Neutrophil (primary cell): ENCODE results near the gene ATP6V0C.

Experiments
- H3K27ac ChIP-seq: fragments of 200-600 bp; sonication (generic); 2 replicates; pipeline ENCODE4 v1.5.1; 2016; ENCODE audit warnings: mild to moderate bottlenecking, moderate library complexity
- H3K27me3 ChIP-seq: fragments of 200-600 bp; sonication (generic); 2 replicates; pipeline ENCODE4 v1.6.0; 2016; ENCODE audit warnings: mild to moderate bottlenecking
- H3K36me3 ChIP-seq: fragments of 200-600 bp; sonication (generic); 2 replicates; pipeline ENCODE4 v1.5.1; 2017
- H3K4me1 ChIP-seq, 2 experiments: fragments of 200-600 bp in 1 of 2; sonication (generic) in 1 of 2; 1 replicate in 1 of 2; 2 replicates in 1 of 2; pipeline versions ENCODE4 v1.5.1 to v1.6.1; 2013 to 2016; ENCODE audit warnings: low read depth in 1 of 2, low read length in 1 of 2, mild to moderate bottlenecking in 1 of 2, moderate library complexity in 1 of 2; ENCODE audit not compliant: control insufficient read depth in 1 of 2, insufficient read depth in 1 of 2
- H3K4me3 ChIP-seq, 2 experiments: fragments of 200-600 bp in 1 of 2; sonication (generic) in 1 of 2; 1 replicate in 1 of 2; 2 replicates in 1 of 2; pipeline ENCODE4 v1.5.1; 2013 to 2016; ENCODE audit warnings: low read depth in 1 of 2, low read length in 1 of 2, mild to moderate bottlenecking in 1 of 2, moderate library complexity in 1 of 2
- H3K9me3 ChIP-seq: fragments of 200-600 bp; sonication (generic); 2 replicates; pipeline ENCODE4 v1.5.1; 2016
- TF ChIP-seq, protein P1 (sequence below): fragments of 200-600 bp; sonication (generic); IDR thresholded peaks from 2 replicates; pipeline ENCODE4 v1.5.1; 2016; ENCODE audit warnings: antibody characterized with exemption

The ATP6V0C gene

DNA sequence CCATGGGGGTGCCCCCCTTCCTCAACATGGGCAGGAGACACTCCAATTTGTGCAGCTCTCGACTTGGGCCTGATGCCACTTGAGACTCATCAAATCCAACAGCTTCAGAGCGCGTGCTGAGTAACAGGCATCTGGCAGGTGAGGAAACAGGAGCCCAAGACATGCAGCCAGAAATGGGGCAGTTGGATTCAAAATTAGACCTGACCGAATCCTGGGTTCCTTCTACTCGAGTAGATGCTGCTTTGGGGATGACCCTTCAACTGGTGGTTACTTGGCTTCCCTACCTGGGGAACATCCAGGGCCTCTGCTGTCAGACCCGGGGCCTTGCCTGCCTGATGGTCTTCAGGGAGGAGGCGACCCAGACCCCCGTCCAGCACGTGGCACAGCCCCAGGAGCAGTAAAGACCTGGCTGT is 43.1 kb upstream of the ATP6V0C start:
- H3K4me1 ChIP-seq, result peaks cover 24 to 43% of the 10 kb centered on the region in 2 experiments
- H3K9me3 ChIP-seq, result no peaks in the 10 kb centered on the region
- H3K36me3 ChIP-seq, result no peaks in the 10 kb centered on the region
- H3K27me3 ChIP-seq, result peaks cover 96% of the 10 kb centered on the region
- TF ChIP-seq, protein P1, sequence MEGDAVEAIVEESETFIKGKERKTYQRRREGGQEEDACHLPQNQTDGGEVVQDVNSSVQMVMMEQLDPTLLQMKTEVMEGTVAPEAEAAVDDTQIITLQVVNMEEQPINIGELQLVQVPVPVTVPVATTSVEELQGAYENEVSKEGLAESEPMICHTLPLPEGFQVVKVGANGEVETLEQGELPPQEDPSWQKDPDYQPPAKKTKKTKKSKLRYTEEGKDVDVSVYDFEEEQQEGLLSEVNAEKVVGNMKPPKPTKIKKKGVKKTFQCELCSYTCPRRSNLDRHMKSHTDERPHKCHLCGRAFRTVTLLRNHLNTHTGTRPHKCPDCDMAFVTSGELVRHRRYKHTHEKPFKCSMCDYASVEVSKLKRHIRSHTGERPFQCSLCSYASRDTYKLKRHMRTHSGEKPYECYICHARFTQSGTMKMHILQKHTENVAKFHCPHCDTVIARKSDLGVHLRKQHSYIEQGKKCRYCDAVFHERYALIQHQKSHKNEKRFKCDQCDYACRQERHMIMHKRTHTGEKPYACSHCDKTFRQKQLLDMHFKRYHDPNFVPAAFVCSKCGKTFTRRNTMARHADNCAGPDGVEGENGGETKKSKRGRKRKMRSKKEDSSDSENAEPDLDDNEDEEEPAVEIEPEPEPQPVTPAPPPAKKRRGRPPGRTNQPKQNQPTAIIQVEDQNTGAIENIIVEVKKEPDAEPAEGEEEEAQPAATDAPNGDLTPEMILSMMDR, result no peak
- no peak overlapping the region for H3K27ac ChIP-seq
- H3K4me3 ChIP-seq, result no peak overlapping the region

DNA sequence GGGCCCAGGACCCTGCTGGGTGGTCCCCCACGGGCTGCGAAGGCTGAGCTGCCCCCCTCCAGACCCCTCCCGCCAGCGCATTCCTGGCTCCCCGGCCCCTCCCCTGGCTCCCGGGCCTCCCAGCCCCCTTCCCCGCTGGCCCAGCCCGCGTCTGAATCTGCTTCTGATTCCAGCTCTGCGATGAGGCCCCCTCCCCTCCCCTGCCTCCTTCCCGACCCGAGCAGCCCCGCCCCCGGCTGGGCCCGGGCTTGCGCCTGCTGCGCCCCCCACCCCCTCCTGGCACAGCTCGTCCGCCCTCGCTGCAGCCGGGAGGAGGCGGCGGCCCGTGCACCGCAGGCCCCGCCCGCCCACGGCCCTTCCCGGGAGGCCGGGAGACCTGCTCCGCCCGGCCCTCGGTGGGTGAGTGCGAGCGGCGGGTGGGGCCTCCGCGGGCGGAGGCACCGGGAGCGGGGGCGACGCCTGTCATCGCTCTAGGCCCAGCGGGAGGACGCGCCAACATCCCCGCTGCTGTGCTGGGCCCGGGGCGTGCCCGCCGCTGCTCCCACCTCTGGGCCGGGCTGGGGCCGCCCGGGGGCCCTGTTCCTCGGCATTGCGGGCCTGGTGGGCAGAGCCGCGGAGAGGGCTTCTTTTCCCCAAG is 42.6 kb upstream of the ATP6V0C start, which contains the start of gene NTN3:
NTN3 (plus strand) TSS at position 282 of the 637 bp plus-strand sequence. CDS start 405 bp downstream, outside the sequence.
- Histone ChIP-seq H3K4me1 (peaks cover 29 to 48% of the 10 kb centered on the region in 2 experiments), H3K27ac (no peak within 1 kb of the TSS), H3K27me3 (peaks cover 96% of the 10 kb centered on the region), H3K9me3 (no peaks in the 10 kb centered on the region), H3K4me3 (no peak within 1 kb of the TSS), H3K36me3 (no peaks in the 10 kb centered on the region)
- TF ChIP-seq, protein P1, result no peak

DNA sequence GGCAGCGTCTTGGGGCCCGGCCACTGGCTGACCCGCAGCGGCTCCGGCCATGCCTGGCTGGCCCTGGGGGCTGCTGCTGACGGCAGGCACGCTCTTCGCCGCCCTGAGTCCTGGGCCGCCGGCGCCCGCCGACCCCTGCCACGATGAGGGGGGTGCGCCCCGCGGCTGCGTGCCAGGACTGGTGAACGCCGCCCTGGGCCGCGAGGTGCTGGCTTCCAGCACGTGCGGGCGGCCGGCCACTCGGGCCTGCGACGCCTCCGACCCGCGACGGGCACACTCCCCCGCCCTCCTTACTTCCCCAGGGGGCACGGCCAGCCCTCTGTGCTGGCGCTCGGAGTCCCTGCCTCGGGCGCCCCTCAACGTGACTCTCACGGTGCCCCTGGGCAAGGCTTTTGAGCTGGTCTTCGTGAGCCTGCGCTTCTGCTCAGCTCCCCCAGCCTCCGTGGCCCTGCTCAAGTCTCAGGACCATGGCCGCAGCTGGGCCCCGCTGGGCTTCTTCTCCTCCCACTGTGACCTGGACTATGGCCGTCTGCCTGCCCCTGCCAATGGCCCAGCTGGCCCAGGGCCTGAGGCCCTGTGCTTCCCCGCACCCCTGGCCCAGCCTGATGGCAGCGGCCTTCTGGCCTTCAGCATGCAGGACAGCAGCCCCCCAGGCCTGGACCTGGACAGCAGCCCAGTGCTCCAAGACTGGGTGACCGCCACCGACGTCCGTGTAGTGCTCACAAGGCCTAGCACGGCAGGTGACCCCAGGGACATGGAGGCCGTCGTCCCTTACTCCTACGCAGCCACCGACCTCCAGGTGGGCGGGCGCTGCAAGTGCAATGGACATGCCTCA is 41.9 kb upstream of the ATP6V0C start:
- no peak overlapping the region for H3K27ac ChIP-seq
- H3K4me3 ChIP-seq, result no peak overlapping the region
- peaks cover 29 to 48% of the 10 kb centered on the region in 2 experiments for H3K4me1 ChIP-seq
- H3K27me3 ChIP-seq, result peaks cover 93% of the 10 kb centered on the region
- no peaks in the 10 kb centered on the region for H3K36me3 ChIP-seq
- TF ChIP-seq, protein P1, result no peak
- H3K9me3 ChIP-seq, result no peaks in the 10 kb centered on the region

DNA sequence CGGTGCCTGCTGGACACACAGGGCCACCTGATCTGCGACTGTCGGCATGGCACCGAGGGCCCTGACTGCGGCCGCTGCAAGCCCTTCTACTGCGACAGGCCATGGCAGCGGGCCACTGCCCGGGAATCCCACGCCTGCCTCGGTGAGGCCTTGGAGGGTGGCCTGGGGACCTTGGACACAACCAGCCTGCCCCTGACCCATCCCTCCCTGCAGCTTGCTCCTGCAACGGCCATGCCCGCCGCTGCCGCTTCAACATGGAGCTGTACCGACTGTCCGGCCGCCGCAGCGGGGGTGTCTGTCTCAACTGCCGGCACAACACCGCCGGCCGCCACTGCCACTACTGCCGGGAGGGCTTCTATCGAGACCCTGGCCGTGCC is 41.3 kb upstream of the ATP6V0C start:
- Histone ChIP-seq H3K27me3 (peaks cover 87% of the 10 kb centered on the region), H3K9me3 (no peaks in the 10 kb centered on the region), H3K36me3 (no peaks in the 10 kb centered on the region), H3K4me1 (peaks cover 29 to 47% of the 10 kb centered on the region in 2 experiments), H3K27ac (no peak overlapping the region), H3K4me3 (no peak overlapping the region)
- TF ChIP-seq, protein P1, result no peak

DNA sequence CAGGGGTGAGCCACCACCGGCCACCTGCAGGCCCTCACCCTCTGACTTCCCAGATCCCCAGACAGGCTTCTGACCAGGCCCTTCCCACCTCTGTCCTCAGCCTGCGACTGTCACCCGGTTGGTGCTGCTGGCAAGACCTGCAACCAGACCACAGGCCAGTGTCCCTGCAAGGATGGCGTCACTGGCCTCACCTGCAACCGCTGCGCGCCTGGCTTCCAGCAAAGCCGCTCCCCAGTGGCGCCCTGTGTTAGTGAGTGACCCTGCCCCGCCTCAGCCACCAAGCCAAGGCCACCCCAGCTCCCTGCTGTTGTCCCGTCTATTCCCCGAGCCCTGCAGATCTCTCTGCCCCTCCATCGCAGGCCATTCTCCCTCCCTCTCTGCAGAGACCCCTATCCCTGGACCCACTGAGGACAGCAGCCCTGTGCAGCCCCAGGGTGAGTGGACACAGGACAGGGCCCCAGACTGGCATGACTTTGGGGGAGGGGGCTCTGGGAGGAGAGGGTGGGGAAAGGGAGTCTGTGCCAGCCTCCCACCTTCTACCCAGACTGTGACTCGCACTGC is 40.8 kb upstream of the ATP6V0C start:
- peaks cover 82% of the 10 kb centered on the region for H3K27me3 ChIP-seq
- TF ChIP-seq, protein P1, result no peak
- H3K36me3 ChIP-seq, result no peaks in the 10 kb centered on the region
- H3K4me1 ChIP-seq, result peaks cover 29 to 42% of the 10 kb centered on the region in 2 experiments
- no peaks in the 10 kb centered on the region for H3K9me3 ChIP-seq
- peak overlapping the region in 1 of 2 experiments; percentile 40 for H3K4me3 ChIP-seq
- H3K27ac ChIP-seq, result no peak overlapping the region
